ENCODE measurements around the gene RBM3.

The RBM3 gene

GRCh38 chrX:48626401-48627298 is 52.4 kb downstream of the RBM3 start:
- no peak for DNase-seq (ENCODE audit: low spot score)
